GM23248 (cell line): ENCODE results near the gene MAFF.

ENCODE experiments used
- EZH2 ChIP-seq: fragments of 200-600 bp; sonication (generic); IDR thresholded peaks from 2 replicates; pipeline ENCODE4 v1.6.1; 2018; ENCODE audit warnings: antibody characterized with exemption, mild to moderate bottlenecking; ENCODE audit not compliant: insufficient read depth, poor library complexity, severe bottlenecking
- EZH2phosphoT487 ChIP-seq: fragments of 200-600 bp; sonication (generic); IDR thresholded peaks from 2 replicates; pipeline ENCODE4 v1.6.1; 2018; ENCODE audit warnings: antibody characterized with exemption, moderate library complexity, mild to moderate bottlenecking, low read depth; ENCODE audit not compliant: insufficient read depth

GRCh38 chr22:38258895-38259294, 57.1 kb downstream of the MAFF start:
- TF ChIP-seq EZH2phosphoT487 (no peak), EZH2 (no peak)
